ENCODE results near the gene FAF2. TPM values are rescaled to one million over a fixed set of nuclear protein-coding genes. Genes with fewer than 3 reads are reported as not detected.

The FAF2 gene
- total RNA-seq, 1 donor from 2014 or later: 39.2 TPM

GRCh38 chr5:176529741-176530141, 81.6 kb downstream of the FAF2 start:
- intact Hi-C loops (cut with micrococcal nuclease): loop anchor here (10.0 kb wide), 2 partner anchors 875 to 1015 kb away; partner anchors contain the start of gene HRH2

GRCh38 chr5:176530393-176530982, 82.3 kb downstream of the FAF2 start:
- intact Hi-C loops (cut with micrococcal nuclease): loop anchor here (10.0 kb wide), 2 partner anchors 876 to 1016 kb away; partner anchors contain the start of gene HRH2

GRCh38 chr5:176530983-176531901, 83.1 kb downstream of the FAF2 start:
- intact Hi-C loops (cut with micrococcal nuclease): loop anchor here (10.0 kb wide), 2 partner anchors 876 to 1016 kb away; partner anchors contain the start of gene HRH2

- intact Hi-C loops (cut with micrococcal nuclease): loop anchor here (10.0 kb wide), 2 partner anchors 877 to 1017 kb away; partner anchors contain the start of gene HRH2
Observed at GRCh38 chr5:176531902-176532493, 83.8 kb downstream of the FAF2 start.

GRCh38 chr5:176532795-176533194, 84.6 kb downstream of the FAF2 start:
- intact Hi-C loops (cut with micrococcal nuclease): loop anchor here (10.0 kb wide), 2 partner anchors 878 to 1018 kb away; partner anchors contain the start of gene HRH2

GRCh38 chr5:176533390-176533789, 85.2 kb downstream of the FAF2 start:
- intact Hi-C loops (cut with micrococcal nuclease): loop anchor here (10.0 kb wide), 2 partner anchors 879 to 1019 kb away; partner anchors contain the start of gene HRH2

- intact Hi-C loops (cut with micrococcal nuclease): loop anchor here (10.0 kb wide), 2 partner anchors 879 to 1019 kb away; partner anchors contain the start of gene HRH2
Observed at GRCh38 chr5:176533894-176534611, 85.9 kb downstream of the FAF2 start.

- intact Hi-C loops (cut with micrococcal nuclease): loop anchor here (1.0 to 10.0 kb wide), 5 partner anchors 9 to 1020 kb away; partner anchors contain the start of genes GPRIN1, HRH2, PRELID1 and RAB24
Observed at GRCh38 chr5:176534640-176535039, 86.5 kb downstream of the FAF2 start.

- intact Hi-C loops (cut with micrococcal nuclease): loop anchor here (1.0 to 10.0 kb wide), 5 partner anchors 8 to 1020 kb away; partner anchors contain the start of genes GPRIN1, HRH2, PRELID1 and RAB24
Observed at GRCh38 chr5:176535101-176535663, 87.0 kb downstream of the FAF2 start.

- intact Hi-C loops (cut with micrococcal nuclease): loop anchor here (1.0 to 10.0 kb wide), 8 partner anchors 8 to 1021 kb away; partner anchors contain the start of genes GPRIN1, GRK6, HRH2 and PRELID1
Observed at GRCh38 chr5:176535664-176536131, 87.5 kb downstream of the FAF2 start.

GRCh38 chr5:176536132-176536901, 88.1 kb downstream of the FAF2 start:
- intact Hi-C loops (cut with micrococcal nuclease): loop anchor here (2.0 to 10.0 kb wide), 7 partner anchors 60 to 1022 kb away; partner anchors contain the start of genes GPRIN1, GRK6, HRH2 and PRELID1

GRCh38 chr5:176536902-176537553, 88.8 kb downstream of the FAF2 start, which contains the start of gene RNF44:
Gene RNF44 (minus strand): TSS chr5:176537402. CDS start chr5:176532472, 4,930 bp downstream.
- intact Hi-C loops (cut with micrococcal nuclease): loop anchor here (1.0 to 10.0 kb wide), 11 partner anchors 60 to 1022 kb away; partner anchors contain the start of genes CLTB, FAF2, GPRIN1 and GRK6

- intact Hi-C loops (cut with micrococcal nuclease): loop anchor here (1.0 to 10.0 kb wide), 11 partner anchors 59 to 1023 kb away; partner anchors contain the start of genes CLTB, FAF2, GPRIN1 and GRK6
Observed at GRCh38 chr5:176537554-176538229, 89.5 kb downstream of the FAF2 start.

GRCh38 chr5:176538230-176538988, 90.2 kb downstream of the FAF2 start:
- intact Hi-C loops (cut with micrococcal nuclease): loop anchor here (5.0 to 10.0 kb wide), 4 partner anchors 74 to 1024 kb away; partner anchors contain the start of genes GPRIN1, HRH2, PRELID1 and RAB24

GRCh38 chr5:176538989-176539384, 90.8 kb downstream of the FAF2 start:
- intact Hi-C loops (cut with micrococcal nuclease): loop anchor here (5.0 to 10.0 kb wide), 4 partner anchors 73 to 1024 kb away; partner anchors contain the start of genes GPRIN1, HRH2, PRELID1 and RAB24

GRCh38 chr5:176540476-176540899, 92.3 kb downstream of the FAF2 start:
- intact Hi-C loops (cut with micrococcal nuclease): no loop called here

All from T-helper 2 cell treated with Interferon-gamma antibody and Interleukin-4, amounts not matched to agents 100 ng/mL and 5 ng/mL, for 36 hours (primary cell).